Measurements from ENCODE around the gene FBXO36. TPM values are rescaled to one million over a fixed set of nuclear protein-coding genes. Genes with fewer than 3 reads are reported as not detected.
"Not testable (repeated sequence)": the region's sequence is repeated elsewhere in the genome, so short reads cannot be mapped to it uniquely, and the experiment has no call there.

Gene FBXO36
- total and polyA plus RNA-seq, 2 donors (not counting 1 experiment from before 2014, with no cell fraction given): 3.5 to 5.0 TPM

DNA sequence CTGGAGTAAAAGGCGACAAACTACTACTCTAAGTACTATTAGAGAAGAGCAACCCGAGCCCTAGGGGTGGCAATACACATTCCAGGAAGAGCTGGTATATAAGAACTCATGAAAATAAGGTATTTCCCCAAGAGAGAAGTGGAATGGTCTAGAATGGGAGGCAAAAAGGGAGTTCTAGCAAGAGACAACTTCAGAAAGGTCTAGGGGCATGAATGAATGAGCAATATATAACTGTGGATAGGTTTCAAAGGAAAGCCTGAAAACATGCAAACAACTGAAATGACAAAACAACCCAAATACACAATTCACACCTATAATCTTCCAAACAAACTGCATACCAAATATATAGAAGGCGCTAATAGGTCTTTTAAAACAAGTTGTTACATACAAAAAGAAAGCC, 22.7 kb upstream of the FBXO36 start:
- no peak overlapping the region for H3K4me3 ChIP-seq (replicated peaks in 1 of 4; ENCODE audit: control extremely low read depth in 1 of 4, insufficient read depth in 1 of 4, low read depth in 3 of 4, low read length in 4 of 4)
- no peak overlapping the region for H3K27ac ChIP-seq (ENCODE audit: insufficient read depth, low read length)
- H3K79me2 ChIP-seq (ENCODE audit: control insufficient read depth, insufficient read depth, low read length): peaks cover 91% of the 10 kb centered on the region
- no peaks in the 10 kb centered on the region for H3K9me3 ChIP-seq (ENCODE audit: control insufficient read depth, insufficient read depth, low read depth, low read length)
- no peak overlapping the region for H3K4me2 ChIP-seq (ENCODE audit: extremely low read depth, insufficient read depth, low read length)
- DNase-seq (ENCODE audit: low read depth in 2 of 2): no peak
- no peaks in the 10 kb centered on the region for H4K20me1 ChIP-seq (ENCODE audit: control insufficient read depth, extremely low read depth, insufficient read depth, low read length)
- no peak overlapping the region for H2AFZ ChIP-seq (ENCODE audit: low read length)
- no peak overlapping the region for H3K9ac ChIP-seq (ENCODE audit: insufficient read depth, low read length)
- H3K36me3 ChIP-seq (ENCODE audit: control insufficient read depth, insufficient read depth, low read length): peaks cover 1% of the 10 kb centered on the region
- H3K27me3 ChIP-seq (ENCODE audit: control insufficient read depth, insufficient read depth, low read length): no peaks in the 10 kb centered on the region
- H3K4me1 ChIP-seq (ENCODE audit: control insufficient read depth, extremely low read depth, insufficient read depth, low read length): peaks cover 5% of the 10 kb centered on the region
- TF ChIP-seq EZH2 (IDR thresholded peaks at IDR 0.05; ENCODE audit: low read length, missing control alignments) (no peak), CTCF (conservative IDR thresholded peaks at IDR 0.05 in 1 of 2, IDR thresholded peaks at IDR 0.05 in 1 of 2; ENCODE audit: low read depth in 1 of 2, low read length in 2 of 2) (no peak)

DNA sequence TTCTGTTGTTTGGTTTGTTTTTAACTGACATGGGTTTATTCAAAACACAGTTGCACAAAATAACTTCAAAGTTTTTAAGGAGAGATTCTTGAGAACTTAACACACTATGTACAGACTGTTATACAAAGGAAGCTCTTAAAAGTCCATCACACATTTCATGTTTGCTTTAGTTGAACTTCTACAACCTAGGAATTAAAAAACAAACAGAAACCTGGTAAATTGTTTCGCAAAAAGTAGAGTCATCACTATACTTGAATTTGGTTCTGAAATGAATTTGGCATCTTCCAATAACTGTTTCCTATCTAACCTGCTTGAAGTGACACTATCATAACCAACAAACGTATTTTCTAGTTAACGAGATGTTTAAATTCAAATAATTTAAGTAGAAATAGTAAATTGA, 22.3 kb upstream of the FBXO36 start:
- no peak overlapping the region for H3K4me3 ChIP-seq (replicated peaks in 1 of 4; ENCODE audit: control extremely low read depth in 1 of 4, insufficient read depth in 1 of 4, low read depth in 3 of 4, low read length in 4 of 4)
- H2AFZ ChIP-seq (ENCODE audit: low read length): no peak overlapping the region
- H3K4me2 ChIP-seq (ENCODE audit: extremely low read depth, insufficient read depth, low read length): no peak overlapping the region
- no peak overlapping the region for H3K9ac ChIP-seq (ENCODE audit: insufficient read depth, low read length)
- peaks cover 1% of the 10 kb centered on the region for H3K36me3 ChIP-seq (ENCODE audit: control insufficient read depth, insufficient read depth, low read length)
- no peak for DNase-seq (ENCODE audit: low read depth in 2 of 2)
- H3K27ac ChIP-seq (ENCODE audit: insufficient read depth, low read length): no peak overlapping the region
- H3K4me1 ChIP-seq (ENCODE audit: control insufficient read depth, extremely low read depth, insufficient read depth, low read length): peaks cover 5% of the 10 kb centered on the region
- H4K20me1 ChIP-seq (ENCODE audit: control insufficient read depth, extremely low read depth, insufficient read depth, low read length): no peaks in the 10 kb centered on the region
- H3K27me3 ChIP-seq (ENCODE audit: control insufficient read depth, insufficient read depth, low read length): no peaks in the 10 kb centered on the region
- TF ChIP-seq CTCF (conservative IDR thresholded peaks at IDR 0.05 in 1 of 2, IDR thresholded peaks at IDR 0.05 in 1 of 2; ENCODE audit: low read depth in 1 of 2, low read length in 2 of 2) (no peak), EZH2 (IDR thresholded peaks at IDR 0.05; ENCODE audit: low read length, missing control alignments) (no peak)
- no peaks in the 10 kb centered on the region for H3K9me3 ChIP-seq (ENCODE audit: control insufficient read depth, insufficient read depth, low read depth, low read length)
- H3K79me2 ChIP-seq (ENCODE audit: control insufficient read depth, insufficient read depth, low read length): peaks cover 91% of the 10 kb centered on the region

- not testable (repeated sequence) for H4K20me1 ChIP-seq (ENCODE audit: control insufficient read depth, extremely low read depth, insufficient read depth, low read length); H3K36me3 ChIP-seq (ENCODE audit: control insufficient read depth, insufficient read depth, low read length)
Observed at GRCh38 chr2:229900514-229900913, 21.8 kb upstream of the FBXO36 start.

More at GRCh38 chr2:229900514-229900913, 21.8 kb upstream of the FBXO36 start:
- H3K4me3 ChIP-seq (replicated peaks in 1 of 4; ENCODE audit: control extremely low read depth in 1 of 4, insufficient read depth in 1 of 4, low read depth in 3 of 4, low read length in 4 of 4); H2AFZ ChIP-seq (ENCODE audit: low read length); H3K27me3 ChIP-seq (ENCODE audit: control insufficient read depth, insufficient read depth, low read length); DNase-seq (ENCODE audit: low read depth in 2 of 2); H3K9me3 ChIP-seq (ENCODE audit: control insufficient read depth, insufficient read depth, low read depth, low read length); H3K4me2 ChIP-seq (ENCODE audit: extremely low read depth, insufficient read depth, low read length); H3K4me1 ChIP-seq (ENCODE audit: control insufficient read depth, extremely low read depth, insufficient read depth, low read length); H3K9ac ChIP-seq (ENCODE audit: insufficient read depth, low read length); H3K27ac ChIP-seq (ENCODE audit: insufficient read depth, low read length): not testable (repeated sequence)
- peaks cover 93% of the 10 kb centered on the region for H3K79me2 ChIP-seq (ENCODE audit: control insufficient read depth, insufficient read depth, low read length)

All from fibroblast of lung (primary cell).